Measurements from ENCODE around the gene OTUD7B. TPM values are rescaled to one million over a fixed set of nuclear protein-coding genes. Genes with fewer than 3 reads are reported as not detected.

Gene OTUD7B
- total RNA-seq, 1 donor: 15.1 TPM

DNA sequence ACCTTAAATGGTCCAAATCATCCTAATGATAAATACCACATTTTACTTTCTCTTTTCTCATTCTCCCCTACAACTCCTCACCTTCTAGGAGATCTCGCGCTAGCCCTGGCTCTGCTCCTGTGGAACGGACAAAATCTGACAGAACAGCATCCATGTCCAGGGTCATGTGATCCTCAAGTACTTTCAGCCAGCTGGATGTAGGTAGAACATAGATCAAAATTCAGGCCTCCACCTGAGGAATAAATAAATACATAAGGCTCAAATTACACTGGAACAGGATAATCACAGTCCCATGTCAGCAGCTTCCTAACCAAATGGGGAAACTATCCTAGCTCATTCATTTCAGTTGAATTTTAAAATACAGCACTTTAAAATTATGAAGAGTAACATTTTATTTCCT is 33.2 kb downstream of the OTUD7B start:
- H3K4me3 ChIP-seq (ENCODE audit: low read depth, low read length): no peak overlapping the region
- TF ChIP-seq, protein P1, sequence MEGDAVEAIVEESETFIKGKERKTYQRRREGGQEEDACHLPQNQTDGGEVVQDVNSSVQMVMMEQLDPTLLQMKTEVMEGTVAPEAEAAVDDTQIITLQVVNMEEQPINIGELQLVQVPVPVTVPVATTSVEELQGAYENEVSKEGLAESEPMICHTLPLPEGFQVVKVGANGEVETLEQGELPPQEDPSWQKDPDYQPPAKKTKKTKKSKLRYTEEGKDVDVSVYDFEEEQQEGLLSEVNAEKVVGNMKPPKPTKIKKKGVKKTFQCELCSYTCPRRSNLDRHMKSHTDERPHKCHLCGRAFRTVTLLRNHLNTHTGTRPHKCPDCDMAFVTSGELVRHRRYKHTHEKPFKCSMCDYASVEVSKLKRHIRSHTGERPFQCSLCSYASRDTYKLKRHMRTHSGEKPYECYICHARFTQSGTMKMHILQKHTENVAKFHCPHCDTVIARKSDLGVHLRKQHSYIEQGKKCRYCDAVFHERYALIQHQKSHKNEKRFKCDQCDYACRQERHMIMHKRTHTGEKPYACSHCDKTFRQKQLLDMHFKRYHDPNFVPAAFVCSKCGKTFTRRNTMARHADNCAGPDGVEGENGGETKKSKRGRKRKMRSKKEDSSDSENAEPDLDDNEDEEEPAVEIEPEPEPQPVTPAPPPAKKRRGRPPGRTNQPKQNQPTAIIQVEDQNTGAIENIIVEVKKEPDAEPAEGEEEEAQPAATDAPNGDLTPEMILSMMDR (IDR thresholded peaks at IDR 0.05; ENCODE audit: insufficient read depth, low read depth, low read length): no peak
- DNase-seq (ENCODE audit: low read depth): no peak

- TF ChIP-seq, protein P1 (IDR thresholded peaks at IDR 0.05; ENCODE audit: insufficient read depth, low read depth, low read length): no peak
- DNase-seq (ENCODE audit: low read depth): no peak
- H3K4me3 ChIP-seq (ENCODE audit: low read depth, low read length): no peak overlapping the region
These were observed 38.0 kb downstream of the OTUD7B start for GRCh38 chr1:149972547-149972946.

DNA sequence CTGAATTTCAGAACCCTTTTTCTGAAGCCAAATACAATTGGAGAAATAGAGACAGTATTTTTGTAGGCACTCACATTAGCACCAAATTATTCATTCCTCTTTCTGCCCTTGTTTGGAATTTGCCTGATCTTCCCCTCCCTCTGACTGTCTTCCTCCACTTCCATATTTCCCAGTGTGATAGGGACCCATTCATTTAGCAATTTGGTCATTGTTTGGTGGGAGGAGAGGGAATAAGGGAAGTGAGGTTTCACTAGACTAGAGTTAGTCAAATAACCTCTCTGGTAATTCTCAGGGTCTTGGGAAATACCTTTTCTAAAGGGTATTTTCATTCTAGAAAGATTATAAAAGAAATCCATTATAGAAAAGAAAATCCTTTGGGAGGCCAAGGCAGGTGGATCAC is 42.9 kb downstream of the OTUD7B start:
- no peak for DNase-seq (ENCODE audit: low read depth)
- no peak overlapping the region for H3K4me3 ChIP-seq (ENCODE audit: low read depth, low read length)
- TF ChIP-seq, protein P1 (IDR thresholded peaks at IDR 0.05; ENCODE audit: insufficient read depth, low read depth, low read length): no peak

DNA sequence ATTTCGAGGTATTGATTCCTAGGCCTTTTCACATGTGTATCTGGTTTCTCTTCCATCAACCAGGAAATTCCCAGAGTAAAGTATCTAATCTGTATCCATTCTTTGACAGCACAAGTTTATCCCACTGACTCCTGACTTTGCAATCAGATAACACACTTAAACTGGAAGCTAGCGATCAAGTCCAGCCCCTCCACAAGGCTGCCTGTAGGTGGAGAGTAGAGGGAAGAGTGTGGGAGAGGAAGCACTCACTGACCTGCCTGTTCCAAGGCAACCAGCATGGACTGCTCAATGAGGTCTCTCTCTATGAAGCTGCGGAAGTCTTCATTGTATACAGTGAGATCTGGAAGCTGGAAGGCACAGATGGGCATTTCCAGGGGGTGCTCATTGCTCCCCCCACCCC is 43.5 kb downstream of the OTUD7B start:
- H3K4me3 ChIP-seq (ENCODE audit: low read depth, low read length): no peak overlapping the region
- no peak for DNase-seq (ENCODE audit: low read depth)
- TF ChIP-seq, protein P1 (IDR thresholded peaks at IDR 0.05; ENCODE audit: insufficient read depth, low read depth, low read length): no peak

GRCh38 chr1:149966405-149966804 is 44.1 kb downstream of the OTUD7B start:
- TF ChIP-seq, protein P1 (IDR thresholded peaks at IDR 0.05; ENCODE audit: insufficient read depth, low read depth, low read length): no peak
- no peak for DNase-seq (ENCODE audit: low read depth)
- no peak overlapping the region for H3K4me3 ChIP-seq (ENCODE audit: low read depth, low read length)

DNA sequence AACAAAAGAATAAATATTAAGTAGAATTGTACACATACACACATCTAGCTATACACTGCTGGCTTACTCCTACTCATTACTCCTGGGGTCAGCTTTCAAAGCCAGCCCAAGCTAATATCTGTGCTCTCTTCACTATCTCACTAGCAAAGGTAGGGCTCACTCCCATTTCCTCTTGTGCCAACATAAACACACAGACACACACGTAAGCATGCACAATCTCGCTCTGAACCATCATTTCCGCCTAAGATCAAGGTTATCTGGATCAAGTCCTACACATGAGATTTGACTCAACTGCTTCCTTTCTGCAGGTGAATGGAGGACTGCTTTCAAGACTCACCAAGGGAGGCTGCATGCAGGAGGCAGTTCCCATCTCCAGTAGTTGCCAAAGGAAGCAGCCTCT is 45.1 kb downstream of the OTUD7B start:
- no peak overlapping the region for H3K4me3 ChIP-seq (ENCODE audit: low read depth, low read length)
- TF ChIP-seq, protein P1 (IDR thresholded peaks at IDR 0.05; ENCODE audit: insufficient read depth, low read depth, low read length): no peak
- DNase-seq (ENCODE audit: low read depth): no peak

DNA sequence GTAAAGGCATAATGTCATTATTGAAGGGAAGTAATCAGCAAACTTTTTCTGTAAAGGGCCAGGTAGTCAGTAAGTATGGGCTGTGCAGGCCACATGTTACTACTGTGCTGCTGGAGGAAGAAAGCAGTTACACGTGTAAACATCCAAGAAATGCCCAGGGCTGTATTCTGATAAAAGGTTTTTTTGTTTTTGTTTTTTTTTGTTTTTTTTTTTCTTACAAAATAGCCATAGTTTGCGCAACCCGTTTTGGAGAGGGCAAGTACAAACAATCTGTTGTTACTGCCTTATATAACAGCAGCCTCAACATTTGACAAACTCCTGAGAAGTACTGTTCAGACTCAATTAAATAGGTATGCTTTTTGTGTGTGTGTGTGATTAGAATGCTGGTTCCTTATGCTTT is 47.2 kb downstream of the OTUD7B start:
- no peak overlapping the region for H3K4me3 ChIP-seq (ENCODE audit: low read depth, low read length)
- TF ChIP-seq, protein P1 (IDR thresholded peaks at IDR 0.05; ENCODE audit: insufficient read depth, low read depth, low read length): no peak
- peak; percentile 86 for DNase-seq (ENCODE audit: low read depth)
